A549 (cell line): ENCODE measurements around the gene SCN1A. TPM values are rescaled to one million over a fixed set of nuclear protein-coding genes. Genes with fewer than 3 reads are reported as not detected.

Source experiments
- ATAC-seq, 2 experiments: fragments of 200-7000 bp in 1 of 2; fragments of >200 bp in 1 of 2; cut with Nextera tagmentation in 1 of 2; cut with Tn5 transposase in 1 of 2; 3 replicates each; pipeline versions ENCODE4 v1.8.0 to v1.9.1; 2018 to 2020; ENCODE audit warnings: mild to moderate bottlenecking in 1 of 2, moderate library complexity in 1 of 2
- CTCF ChIA-PET: fragments of 300-600 bp; sonication (Branson Sonifier 250); formaldehyde crosslinking; extraction: SDS; loops from one replicate; lab custom pipeline; 2021; ENCODE audit warnings: antibody characterized with exemption, inconsistent platforms; lab: Yijun Ruan, JAX
- POLR2A ChIA-PET: fragments of 350-600 bp; formaldehyde crosslinking; extraction: SDS; loops from one replicate; lab custom pipeline; 2021; ENCODE audit warnings: antibody characterized with exemption, inconsistent platforms; lab: Yijun Ruan, JAX
- DNase-seq, 2 experiments: peaks; one replicate each; pipeline versions ENCODE4 v3.0.0 to v3.0.0-alpha.2; 2011 to 2016; ENCODE audit warnings: low read depth in 1 of 2, low spot score in 1 of 2
- FAIRE-seq: peaks from 2 replicates; lab custom pipeline; 2011; peaks lifted over from hg19 to GRCh38; lab: Jason Lieb, UNC
- H3K27ac ChIP-seq, 2 experiments: fragments of >200 bp; sonication (Bioruptor Twin); formaldehyde crosslinking; 3 replicates each; pipeline ENCODE4 v1.5.1; 2016 to 2017
- H3K4me1 ChIP-seq: fragments of >200 bp; sonication (Bioruptor Twin); formaldehyde crosslinking; 3 replicates; pipeline ENCODE4 v1.6.1; 2016
- H3K4me2 ChIP-seq: fragments of >200 bp; sonication (Bioruptor Twin); formaldehyde crosslinking; 3 replicates; pipeline ENCODE4 v1.6.1; 2016
- H3K4me3 ChIP-seq: fragments of >200 bp; sonication (Bioruptor Twin); formaldehyde crosslinking; 3 replicates; pipeline ENCODE4 v1.5.1; 2016
- H3K9me3 ChIP-seq: fragments of >200 bp; sonication (Bioruptor Twin); formaldehyde crosslinking; 3 replicates; pipeline ENCODE4 v1.6.1; 2016
- EHF ChIP-seq: fragments of 250-450 bp; sonication (Bioruptor Pico); IDR thresholded peaks from 2 replicates; pipeline ENCODE4 v1.5.0; 2020; ENCODE audit warnings: mild to moderate bottlenecking
- EP300 ChIP-seq, 2 experiments: fragments of >200 bp; sonication (Bioruptor Twin); formaldehyde crosslinking; IDR thresholded peaks; 2 replicates in 1 of 2; 3 replicates in 1 of 2; pipeline ENCODE4 v1.6.1; 2016 to 2017
- HDAC2 ChIP-seq: fragments of 200-600 bp; sonication (generic); IDR thresholded peaks from 2 replicates; pipeline ENCODE4 v1.6.1; 2016
- HEYL ChIP-seq: fragments of 250-450 bp; sonication (Bioruptor Pico); IDR thresholded peaks from 2 replicates; pipeline ENCODE4 v1.8.0; 2021; ENCODE audit warnings: mild to moderate bottlenecking, moderate library complexity
- MAFK ChIP-seq: fragments of 450-650 bp; IDR thresholded peaks from 2 replicates; pipeline ENCODE4 v1.6.1; 2014; ENCODE audit not compliant: partially characterized antibody
- MAZ ChIP-seq: fragments of 150-350 bp; IDR thresholded peaks from 2 replicates; pipeline ENCODE4 v1.6.1; 2014; ENCODE audit warnings: antibody characterized with exemption, low read depth, low read length, borderline replicate concordance
- NFE2L2 ChIP-seq: fragments of 150-350 bp; conservative IDR thresholded peaks from 2 replicates; pipeline ENCODE4 v1.6.1; 2014; ENCODE audit warnings: low read length
- NPAS2 ChIP-seq: fragments of 250-450 bp; sonication (Bioruptor Pico); IDR thresholded peaks from 2 replicates; pipeline ENCODE4 v1.8.0; 2022; ENCODE audit warnings: mild to moderate bottlenecking, moderate library complexity, borderline replicate concordance
- NR3C1 ChIP-seq: fragments of >200 bp; sonication (Bioruptor Twin); formaldehyde crosslinking; IDR thresholded peaks from 3 replicates; pipeline ENCODE4 v1.6.1; 2017
- PHF8 ChIP-seq: fragments of 200-600 bp; sonication (generic); IDR thresholded peaks from 2 replicates; pipeline ENCODE4 v1.6.1; 2016; ENCODE audit warnings: low read depth, mild to moderate bottlenecking, antibody characterized with exemption, moderate library complexity, borderline replicate concordance
- RAD21 ChIP-seq, 2 experiments: fragments of >200 bp in 1 of 2; sonication (Bioruptor Twin) in 1 of 2; formaldehyde crosslinking in 1 of 2; IDR thresholded peaks in 1 of 2; conservative IDR thresholded peaks in 1 of 2; 2 replicates in 1 of 2; 3 replicates in 1 of 2; pipeline ENCODE4 v1.6.1; 2012 to 2018; ENCODE audit warnings: inconsistent platforms in 1 of 2
- ZFP36 ChIP-seq: fragments of 450-650 bp; IDR thresholded peaks from 2 replicates; pipeline ENCODE4 v1.6.1; 2014; ENCODE audit warnings: borderline replicate concordance; ENCODE audit not compliant: partially characterized antibody
- ZNF302 ChIP-seq: fragments of 250-450 bp; sonication (Bioruptor Pico); IDR thresholded peaks from 2 replicates; pipeline ENCODE4 v1.9.0; 2021; ENCODE audit warnings: inconsistent platforms, mild to moderate bottlenecking, moderate library complexity
- ZSCAN20 ChIP-seq: fragments of 250-450 bp; sonication (Bioruptor Pico); IDR thresholded peaks from 2 replicates; pipeline ENCODE4 v1.8.0; 2022; ENCODE audit warnings: mild to moderate bottlenecking, moderate library complexity
- WGBS: methylation state at CpG from one replicate; pipeline ENCODE4 v1.1.6; 2017; ENCODE audit errors: missing lambda C conversion rate; 5-methylcytosine and 5-hydroxymethylcytosine counted together
- polyA plus RNA-seq, 4 experiments: library from polyadenylated mRNA; depleted of rRNA in 3 of 4; stranded (reverse); fragments of >200 nt; fragmentation: RNase III in 1 of 4; extraction: RNeasy Plus Mini Kit Qiagen cat#74134 plus additional on column Dnase treatment in 1 of 4; gene quantifications; 2 replicates in 3 of 4; 3 replicates in 1 of 4; pipeline ENCODE4 v1.2.3, GENCODE V29; 2011 to 2017
- TF ChIP-seq, protein P1 (sequence below): fragments of >200 bp; sonication (Bioruptor Twin); formaldehyde crosslinking; IDR thresholded peaks from 2 replicates; pipeline ENCODE4 v1.6.1; 2016
- TF ChIP-seq, protein P2 (sequence below): fragments of >200 bp; sonication (Bioruptor Twin); formaldehyde crosslinking; IDR thresholded peaks from 3 replicates; pipeline ENCODE4 v1.6.1; 2016
- TF ChIP-seq, protein P3 (sequence below): IDR thresholded peaks from 2 replicates; pipeline ENCODE4 v1.6.1; 2012
- TF ChIP-seq, protein P4 (sequence below): fragments of 450-650 bp; IDR thresholded peaks from 2 replicates; pipeline ENCODE4 v1.6.1; 2014; ENCODE audit warnings: antibody characterized with exemption
- TF ChIP-seq, protein P5 (sequence below): fragments of 200-600 bp; sonication (generic); IDR thresholded peaks from 2 replicates; pipeline ENCODE4 v1.6.1; 2016; ENCODE audit warnings: antibody characterized with exemption, mild to moderate bottlenecking, moderate library complexity

SCN1A gene
- polyA plus RNA-seq, 2 of the 4 experiments (the other 2 are of a cell fraction): not detected

DNA sequence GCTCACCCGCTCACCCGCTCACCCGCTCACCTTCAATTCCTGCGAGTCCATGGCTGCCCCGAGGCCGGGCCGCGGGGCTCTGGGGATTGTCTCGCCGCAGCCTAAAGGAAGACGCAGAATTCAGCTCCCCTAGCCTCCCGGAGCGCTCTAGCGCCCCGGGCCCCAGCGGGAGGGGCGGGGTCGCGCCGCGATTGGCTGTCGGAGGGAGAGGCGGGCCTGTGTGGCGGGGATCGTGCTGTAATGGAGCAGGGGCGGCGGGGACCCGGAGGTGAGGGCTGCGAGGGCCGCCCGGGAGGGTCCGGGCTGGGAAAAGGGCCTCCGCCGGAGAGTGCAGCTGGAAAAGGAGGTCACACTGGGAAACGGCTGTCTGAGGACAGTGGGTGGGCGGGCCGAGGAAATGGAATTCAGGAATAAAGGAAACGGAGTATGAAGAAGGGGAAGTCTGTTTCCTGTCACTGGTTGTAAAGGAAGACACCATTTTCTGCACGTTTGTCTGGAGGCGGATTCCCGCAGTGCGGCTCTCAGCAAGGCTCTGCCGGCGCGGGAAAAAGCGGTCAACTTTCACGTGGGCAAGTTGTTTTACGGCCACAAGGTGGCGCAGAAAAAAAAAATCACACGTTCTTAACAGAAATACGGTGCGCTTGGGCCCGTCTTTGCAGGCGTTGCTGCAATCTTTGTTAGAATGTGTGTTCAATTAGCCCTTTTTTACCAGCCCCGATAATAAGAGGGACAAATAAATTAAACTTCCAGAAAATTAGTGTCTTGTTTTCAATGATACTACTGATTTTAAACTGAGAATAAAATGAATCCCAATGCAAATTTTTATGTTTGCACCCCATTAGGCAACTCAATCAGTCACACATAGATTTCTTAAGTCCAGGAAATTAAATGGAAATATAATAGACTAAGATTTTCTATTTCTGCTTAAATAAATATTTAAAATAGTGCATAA is 173.9 kb downstream of the SCN1A start, which contains the start of gene TTC21B (continued):
- peak; percentile 41 to 64 for TF ChIP-seq RAD21 (conservative IDR thresholded peaks at IDR 0.05 in 1 of 2, IDR thresholded peaks at IDR 0.05 in 1 of 2)
- TF ChIP-seq, all 56 proteins: peak for 14

DNA sequence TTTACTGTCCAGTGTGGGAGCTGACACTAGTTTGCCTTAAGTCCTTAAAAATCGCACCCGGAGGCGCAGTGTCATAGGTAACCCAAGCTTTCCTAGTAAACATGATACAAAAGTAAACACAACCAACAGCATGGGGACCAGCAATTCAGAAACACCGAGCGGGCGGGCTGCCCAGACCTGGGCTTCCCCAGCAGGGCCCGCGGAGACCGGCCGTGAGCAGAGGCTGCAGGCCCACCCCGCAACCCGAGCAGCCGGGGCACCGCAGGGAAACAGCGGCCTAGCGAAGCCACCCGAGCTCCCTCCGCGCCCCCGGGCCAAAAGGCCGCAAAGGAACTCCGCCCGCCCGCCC is 174.5 kb downstream of the SCN1A start:
- peak overlapping the region; percentile 79 to 94 for H3K27ac ChIP-seq
- WGBS: 6% methylated on average over 11 of the region's 24 CpGs
- no peaks in the 10 kb centered on the region for H3K9me3 ChIP-seq
- ChIA-PET CTCF (interaction anchor here (0.9 to 4.3 kb wide), 8 partner anchors 8 to 468 kb away, joined by 3 to 32 read pairs (median 4); partner anchors contain the start of gene SCN1A), POLR2A (interaction anchor here (1.0 kb wide), 2 partner anchors 150 to 175 kb away, joined by 3 read pairs; partner anchors contain the start of gene SCN1A)
- H3K4me3 ChIP-seq: peak overlapping the region; percentile 63
- peak overlapping the region; percentile 89 for H3K4me2 ChIP-seq
- TF ChIP-seq, protein P1, sequence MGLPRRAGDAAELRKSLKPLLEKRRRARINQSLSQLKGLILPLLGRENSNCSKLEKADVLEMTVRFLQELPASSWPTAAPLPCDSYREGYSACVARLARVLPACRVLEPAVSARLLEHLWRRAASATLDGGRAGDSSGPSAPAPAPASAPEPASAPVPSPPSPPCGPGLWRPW: no peak
- peak; percentile 97 for TF ChIP-seq PHF8
- peak in 1 of 2 experiments; percentile 49 for DNase-seq
- FAIRE-seq: no peak
- peak; percentile 74 to 79; a peak in 5 of 6 replicates for ATAC-seq
- peaks cover 17% of the 10 kb centered on the region; the same call in 2 of the 3 replicates for H3K4me1 ChIP-seq

DNA sequence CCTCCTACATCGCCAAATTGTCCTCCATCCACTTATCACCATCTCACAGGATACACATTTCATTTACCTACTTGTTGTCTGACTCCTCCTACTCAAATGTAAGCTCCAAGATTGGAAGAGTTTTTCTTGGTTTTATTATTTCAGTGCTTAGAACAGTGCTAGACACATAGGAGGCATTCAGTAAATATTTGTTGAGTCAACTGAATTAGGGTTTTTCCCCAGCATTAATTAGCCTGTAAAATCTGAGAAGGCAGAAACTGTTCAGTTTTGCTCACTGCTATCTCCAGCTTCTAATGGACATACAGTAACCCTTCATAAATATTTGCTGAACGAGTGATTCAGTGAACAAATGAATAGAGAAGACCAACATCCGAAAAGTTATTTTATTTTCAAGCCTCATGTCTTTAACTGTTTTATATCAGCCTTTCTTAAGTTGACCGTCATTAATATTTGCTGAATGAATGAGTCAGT is 175.0 kb downstream of the SCN1A start:
- ATAC-seq: no peak
- POLR2A ChIA-PET: no interaction called here

DNA sequence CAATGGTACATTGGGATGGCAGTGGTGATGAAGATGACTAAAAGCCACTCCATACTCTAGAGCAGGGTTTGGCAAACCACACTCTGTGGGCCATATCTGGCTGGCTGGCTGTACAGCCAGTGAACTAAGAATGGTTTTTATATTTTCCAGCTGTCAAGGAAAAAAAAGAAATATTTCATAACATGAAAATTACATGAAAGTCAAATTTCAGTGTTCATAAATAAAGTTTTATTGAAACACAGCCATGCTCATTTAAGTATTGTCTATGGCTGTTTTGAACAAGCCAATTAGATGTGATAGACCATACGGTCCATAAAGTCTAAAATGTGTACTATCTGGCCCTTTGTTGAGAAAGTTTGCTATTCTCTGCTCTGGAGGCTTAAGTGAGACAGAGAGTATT is 175.7 kb downstream of the SCN1A start:
- no peak overlapping the region for H3K4me3 ChIP-seq
- 3% methylated on average over 1 of the region's 1 CpG for WGBS
- no peaks in the 10 kb centered on the region for H3K9me3 ChIP-seq
- H3K4me2 ChIP-seq: peak overlapping the region; percentile 89
- no peak for DNase-seq
- ChIA-PET CTCF (no interaction called here), POLR2A (no interaction called here)
- FAIRE-seq: no peak
- no peak for ATAC-seq
- H3K27ac ChIP-seq: no peak overlapping the region
- peaks cover 17% of the 10 kb centered on the region; the same call in 2 of the 3 replicates for H3K4me1 ChIP-seq
- TF ChIP-seq ZFP36 (no peak), EHF (CRISPR knock-in tag) (no peak), NPAS2 (no peak), NR3C1 (no peak), HEYL (CRISPR knock-in tag) (no peak), MAZ (no peak), EP300 (IDR thresholded peaks at IDR 0.05) (no peak), ZSCAN20 (CRISPR knock-in tag) (no peak), HDAC2 (no peak), NFE2L2 (no peak), ZNF302 (CRISPR knock-in tag) (no peak)
- TF ChIP-seq, protein P2, sequence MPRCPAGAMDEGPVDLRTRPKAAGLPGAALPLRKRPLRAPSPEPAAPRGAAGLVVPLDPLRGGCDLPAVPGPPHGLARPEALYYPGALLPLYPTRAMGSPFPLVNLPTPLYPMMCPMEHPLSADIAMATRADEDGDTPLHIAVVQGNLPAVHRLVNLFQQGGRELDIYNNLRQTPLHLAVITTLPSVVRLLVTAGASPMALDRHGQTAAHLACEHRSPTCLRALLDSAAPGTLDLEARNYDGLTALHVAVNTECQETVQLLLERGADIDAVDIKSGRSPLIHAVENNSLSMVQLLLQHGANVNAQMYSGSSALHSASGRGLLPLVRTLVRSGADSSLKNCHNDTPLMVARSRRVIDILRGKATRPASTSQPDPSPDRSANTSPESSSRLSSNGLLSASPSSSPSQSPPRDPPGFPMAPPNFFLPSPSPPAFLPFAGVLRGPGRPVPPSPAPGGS: no peak
- TF ChIP-seq, protein P3, sequence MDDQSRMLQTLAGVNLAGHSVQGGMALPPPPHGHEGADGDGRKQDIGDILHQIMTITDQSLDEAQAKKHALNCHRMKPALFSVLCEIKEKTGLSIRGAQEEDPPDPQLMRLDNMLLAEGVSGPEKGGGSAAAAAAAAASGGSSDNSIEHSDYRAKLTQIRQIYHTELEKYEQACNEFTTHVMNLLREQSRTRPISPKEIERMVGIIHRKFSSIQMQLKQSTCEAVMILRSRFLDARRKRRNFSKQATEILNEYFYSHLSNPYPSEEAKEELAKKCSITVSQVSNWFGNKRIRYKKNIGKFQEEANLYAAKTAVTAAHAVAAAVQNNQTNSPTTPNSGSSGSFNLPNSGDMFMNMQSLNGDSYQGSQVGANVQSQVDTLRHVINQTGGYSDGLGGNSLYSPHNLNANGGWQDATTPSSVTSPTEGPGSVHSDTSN: no peak
- TF ChIP-seq, protein P4, sequence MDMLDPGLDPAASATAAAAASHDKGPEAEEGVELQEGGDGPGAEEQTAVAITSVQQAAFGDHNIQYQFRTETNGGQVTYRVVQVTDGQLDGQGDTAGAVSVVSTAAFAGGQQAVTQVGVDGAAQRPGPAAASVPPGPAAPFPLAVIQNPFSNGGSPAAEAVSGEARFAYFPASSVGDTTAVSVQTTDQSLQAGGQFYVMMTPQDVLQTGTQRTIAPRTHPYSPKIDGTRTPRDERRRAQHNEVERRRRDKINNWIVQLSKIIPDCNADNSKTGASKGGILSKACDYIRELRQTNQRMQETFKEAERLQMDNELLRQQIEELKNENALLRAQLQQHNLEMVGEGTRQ: no peak
- TF ChIP-seq, protein P5, sequence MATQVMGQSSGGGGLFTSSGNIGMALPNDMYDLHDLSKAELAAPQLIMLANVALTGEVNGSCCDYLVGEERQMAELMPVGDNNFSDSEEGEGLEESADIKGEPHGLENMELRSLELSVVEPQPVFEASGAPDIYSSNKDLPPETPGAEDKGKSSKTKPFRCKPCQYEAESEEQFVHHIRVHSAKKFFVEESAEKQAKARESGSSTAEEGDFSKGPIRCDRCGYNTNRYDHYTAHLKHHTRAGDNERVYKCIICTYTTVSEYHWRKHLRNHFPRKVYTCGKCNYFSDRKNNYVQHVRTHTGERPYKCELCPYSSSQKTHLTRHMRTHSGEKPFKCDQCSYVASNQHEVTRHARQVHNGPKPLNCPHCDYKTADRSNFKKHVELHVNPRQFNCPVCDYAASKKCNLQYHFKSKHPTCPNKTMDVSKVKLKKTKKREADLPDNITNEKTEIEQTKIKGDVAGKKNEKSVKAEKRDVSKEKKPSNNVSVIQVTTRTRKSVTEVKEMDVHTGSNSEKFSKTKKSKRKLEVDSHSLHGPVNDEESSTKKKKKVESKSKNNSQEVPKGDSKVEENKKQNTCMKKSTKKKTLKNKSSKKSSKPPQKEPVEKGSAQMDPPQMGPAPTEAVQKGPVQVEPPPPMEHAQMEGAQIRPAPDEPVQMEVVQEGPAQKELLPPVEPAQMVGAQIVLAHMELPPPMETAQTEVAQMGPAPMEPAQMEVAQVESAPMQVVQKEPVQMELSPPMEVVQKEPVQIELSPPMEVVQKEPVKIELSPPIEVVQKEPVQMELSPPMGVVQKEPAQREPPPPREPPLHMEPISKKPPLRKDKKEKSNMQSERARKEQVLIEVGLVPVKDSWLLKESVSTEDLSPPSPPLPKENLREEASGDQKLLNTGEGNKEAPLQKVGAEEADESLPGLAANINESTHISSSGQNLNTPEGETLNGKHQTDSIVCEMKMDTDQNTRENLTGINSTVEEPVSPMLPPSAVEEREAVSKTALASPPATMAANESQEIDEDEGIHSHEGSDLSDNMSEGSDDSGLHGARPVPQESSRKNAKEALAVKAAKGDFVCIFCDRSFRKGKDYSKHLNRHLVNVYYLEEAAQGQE: no peak

More for the DNA sequence above, 175.0 kb downstream of the SCN1A start:
- Histone ChIP-seq H3K4me1 (peaks cover 17% of the 10 kb centered on the region; the same call in 2 of the 3 replicates), H3K4me3 (peak overlapping the region; percentile 63), H3K9me3 (no peaks in the 10 kb centered on the region), H3K27ac (peak overlapping the region; percentile 79 to 94), H3K4me2 (peak overlapping the region; percentile 89)
- CTCF ChIA-PET: interaction anchor here (0.6 to 4.3 kb wide), 7 partner anchors 12 to 749 kb away, joined by 3 to 32 read pairs (median 3); partner anchors contain the start of genes SCN1A and SCN3A
- no peak for TF ChIP-seq NR3C1
- TF ChIP-seq MAFK: peak; percentile 35
- FAIRE-seq (no peak), DNase-seq (no peak)
- 21% methylated on average over 4 of the region's 4 CpGs for WGBS
